ENCODE measurements around the gene UCKL1.

- TF ChIP-seq CTCF (IDR thresholded peaks at IDR 0.05; ENCODE audit: insufficient read depth, low read depth, low read length) (no peak), EZH2 (IDR thresholded peaks at IDR 0.05; ENCODE audit: insufficient read depth, low read length) (no peak)
Observed at GRCh38 chr20:63944078-63944941, 11.9 kb downstream of the UCKL1 start.

Data from astrocyte (in vitro differentiated cells and primary cell).